Smooth muscle cell of the brain vasculature (primary cell): Measurements from ENCODE around the gene DNAH3.
"Not testable (repeated sequence)": the region's sequence is repeated elsewhere in the genome, so short reads cannot be mapped to it uniquely, and the experiment has no call there.

Experiments used
- DNase-seq: peaks from one replicate; pipeline ENCODE4 v3.0.0-alpha.2; 2012; ENCODE audit warnings: low read depth, low spot score

Gene DNAH3

GRCh38 chr16:21128991-21129390, 21.7 kb downstream of the DNAH3 start:
- no peak for DNase-seq

- no peak for DNase-seq
These were observed 24.1 kb downstream of the DNAH3 start for GRCh38 chr16:21126518-21126917.

- no peak for DNase-seq
These were observed 25.5 kb downstream of the DNAH3 start for GRCh38 chr16:21125191-21125590.

GRCh38 chr16:21120976-21121520, 29.6 kb downstream of the DNAH3 start:
- DNase-seq = no peak

GRCh38 chr16:21117567-21117966, 33.1 kb downstream of the DNAH3 start:
- DNase-seq = no peak

GRCh38 chr16:21116148-21116693, 34.4 kb downstream of the DNAH3 start:
- DNase-seq = no peak

GRCh38 chr16:21115551-21115950, 35.1 kb downstream of the DNAH3 start:
- not testable (repeated sequence) for DNase-seq

GRCh38 chr16:21103941-21104860, 46.4 kb downstream of the DNAH3 start:
- DNase-seq = peak; percentile 51

GRCh38 chr16:21101631-21102420, 48.8 kb downstream of the DNAH3 start:
- no peak for DNase-seq

- DNase-seq = peak; percentile 44
These were observed 50.2 kb downstream of the DNAH3 start for GRCh38 chr16:21100447-21100846.

GRCh38 chr16:21097151-21097550, 53.5 kb downstream of the DNAH3 start:
- no peak for DNase-seq

GRCh38 chr16:21094719-21095118, 55.9 kb downstream of the DNAH3 start:
- not testable (repeated sequence) for DNase-seq

GRCh38 chr16:21092951-21093350, 57.7 kb downstream of the DNAH3 start:
- DNase-seq = no peak

GRCh38 chr16:21088646-21089538, 61.8 kb downstream of the DNAH3 start:
- DNase-seq = no peak

- no peak for DNase-seq
These were observed 62.5 kb downstream of the DNAH3 start for GRCh38 chr16:21088143-21088542.

- DNase-seq = no peak
These were observed 65.9 kb downstream of the DNAH3 start for GRCh38 chr16:21084631-21085225.

- DNase-seq = no peak
These were observed 66.8 kb downstream of the DNAH3 start for GRCh38 chr16:21083729-21084268.

- no peak for DNase-seq
These were observed 69.3 kb downstream of the DNAH3 start for GRCh38 chr16:21081329-21081728.

GRCh38 chr16:21078563-21078962, 72.1 kb downstream of the DNAH3 start:
- no peak for DNase-seq

GRCh38 chr16:21076186-21076883, 74.3 kb downstream of the DNAH3 start:
- DNase-seq = no peak
